ENCODE results near the gene MRPL19.

Gene MRPL19

GRCh38 chr2:75646583-75647425, at the start of gene MRPL19:
Gene MRPL19 (plus strand): TSS chr2:75646783. CDS start chr2:75646808, 25 bp downstream.
- FAIRE-seq: peak; percentile 90

- FAIRE-seq: peak; percentile 90
Observed at GRCh38 chr2:75596784-75597183, 49.8 kb upstream of the MRPL19 start.

- FAIRE-seq: no peak
Observed at GRCh38 chr2:75597949-75598348, 48.6 kb upstream of the MRPL19 start.

- FAIRE-seq: peak; percentile 82
Observed at GRCh38 chr2:75598589-75599155, 47.9 kb upstream of the MRPL19 start.

- no peak for FAIRE-seq
Observed at GRCh38 chr2:75600461-75601011, 46.0 kb upstream of the MRPL19 start.

- peak; percentile 95 for FAIRE-seq
Observed at GRCh38 chr2:75602724-75603342, 43.8 kb upstream of the MRPL19 start.

- FAIRE-seq: no peak
Observed at GRCh38 chr2:75603477-75603876, 43.1 kb upstream of the MRPL19 start.

- FAIRE-seq: peak; percentile 27
Observed at GRCh38 chr2:75604484-75604883, 42.1 kb upstream of the MRPL19 start.

GRCh38 chr2:75605770-75606529, 40.6 kb upstream of the MRPL19 start:
- FAIRE-seq: peak; percentile 99

- FAIRE-seq: no peak
Observed at GRCh38 chr2:75606761-75607399, 39.7 kb upstream of the MRPL19 start.

- FAIRE-seq: no peak
Observed at GRCh38 chr2:75607400-75607798, 39.2 kb upstream of the MRPL19 start.

- FAIRE-seq: peak; percentile 98
Observed at GRCh38 chr2:75607988-75608683, 38.4 kb upstream of the MRPL19 start.

GRCh38 chr2:75608684-75609333, 37.8 kb upstream of the MRPL19 start:
- peak; percentile 33 for FAIRE-seq

- no peak for FAIRE-seq
Observed at GRCh38 chr2:75609334-75609689, 37.3 kb upstream of the MRPL19 start.

- FAIRE-seq: no peak
Observed at GRCh38 chr2:75609937-75610508, 36.6 kb upstream of the MRPL19 start.

GRCh38 chr2:75610671-75611070, 35.9 kb upstream of the MRPL19 start:
- FAIRE-seq: no peak

- FAIRE-seq: no peak
Observed at GRCh38 chr2:75612108-75612861, 34.3 kb upstream of the MRPL19 start.

GRCh38 chr2:75612862-75613243, 33.7 kb upstream of the MRPL19 start:
- no peak for FAIRE-seq

- FAIRE-seq: no peak
Observed at GRCh38 chr2:75614162-75614651, 32.4 kb upstream of the MRPL19 start.

GRCh38 chr2:75616406-75616805, 30.2 kb upstream of the MRPL19 start:
- no peak for FAIRE-seq

Data from G401.6 (cell line).